Caco-2 (cell line): ENCODE results near the gene BTBD7. TPM values are rescaled to one million over a fixed set of nuclear protein-coding genes. Genes with fewer than 3 reads are reported as not detected.

ENCODE experiments used
- BruUV-seq: library from RNA; stranded (reverse); fragments of 400-500 nt; replicated peaks from 2 replicates; lab custom pipeline; 2021; lab: Mats Ljungman, UMichigan
- CTCF ChIA-PET: fragments of 300-600 bp; sonication (Branson Sonifier 250); formaldehyde crosslinking; loops from one replicate; lab custom pipeline; 2022; ENCODE audit warnings: antibody characterized with exemption; lab: Charles Lee
- POLR2A ChIA-PET: fragments of 300-600 bp; sonication (Branson Sonifier 250); formaldehyde crosslinking; loops from one replicate; lab custom pipeline; 2022; ENCODE audit warnings: antibody characterized with exemption; lab: Charles Lee
- DNase-seq, 2 experiments: peaks; one replicate each; pipeline versions ENCODE4 v3.0.0 to v3.0.0-alpha.2; 2020 to 2022
- H3K27me3 ChIP-seq: replicated peaks from 2 replicates; pipeline ENCODE4 v1.6.0; 2011; ENCODE audit warnings: low read length; ENCODE audit not compliant: control insufficient read depth, insufficient read depth
- H3K36me3 ChIP-seq: 2 replicates; pipeline ENCODE4 v1.5.1; 2011; ENCODE audit warnings: low read length; ENCODE audit not compliant: control insufficient read depth, insufficient read depth
- H3K4me1 ChIP-seq: fragments of 250-450 bp; sonication (Bioruptor Pico); 2 replicates; pipeline ENCODE4 v1.5.1; 2020; ENCODE audit warnings: mild to moderate bottlenecking
- H3K4me3 ChIP-seq: 2 replicates; pipeline ENCODE4 v1.5.1; 2011; ENCODE audit warnings: low read depth, mild to moderate bottlenecking, control low read depth, low read length
- H3K9me3 ChIP-seq: fragments of 250-450 bp; sonication (Bioruptor Pico); 2 replicates; pipeline ENCODE4 v1.5.1; 2020; ENCODE audit warnings: mild to moderate bottlenecking, moderate library complexity
- H3K27ac Mint-ChIP-seq: one replicate; pipeline ENCODE4 v1.8.0; 2022; ENCODE audit warnings: mixed read lengths; ENCODE audit not compliant: unreplicated experiment
- H3K27me3 Mint-ChIP-seq: one replicate; pipeline ENCODE4 v1.8.0; 2022; ENCODE audit warnings: mixed read lengths; ENCODE audit not compliant: insufficient read depth, unreplicated experiment
- H3K36me3 Mint-ChIP-seq: one replicate; pipeline ENCODE4 v1.8.0; 2022; ENCODE audit warnings: mild to moderate bottlenecking, mixed read lengths; ENCODE audit not compliant: insufficient read depth, unreplicated experiment
- H3K4me1 Mint-ChIP-seq: one replicate; pipeline ENCODE4 v1.8.0; 2022; ENCODE audit warnings: low read depth, mixed read lengths; ENCODE audit not compliant: unreplicated experiment
- H3K4me3 Mint-ChIP-seq: one replicate; pipeline ENCODE4 v1.8.0; 2022; ENCODE audit warnings: mild to moderate bottlenecking, moderate library complexity, mixed read lengths; ENCODE audit not compliant: unreplicated experiment
- H3K9me3 Mint-ChIP-seq: one replicate; pipeline ENCODE4 v1.8.0; 2022; ENCODE audit warnings: mixed read lengths; ENCODE audit not compliant: unreplicated experiment
- CTCF ChIP-seq, 2 experiments: fragments of 200-600 bp in 1 of 2; IDR thresholded peaks; 1 replicate in 1 of 2; 2 replicates in 1 of 2; pipeline versions ENCODE4 v1.5.1 to v1.8.0; 2011 to 2022; ENCODE audit warnings: antibody characterized with exemption in 1 of 2, control low read depth in 1 of 2, inconsistent platforms in 1 of 2, low read depth in 1 of 2, low read length in 1 of 2, mild to moderate bottlenecking in 1 of 2, moderate library complexity in 1 of 2; ENCODE audit not compliant: insufficient read depth in 1 of 2, severe bottlenecking in 1 of 2, unreplicated experiment in 1 of 2
- intact Hi-C: fragments of 100-400 bp; cut with micrococcal nuclease; formaldehyde crosslinking; loops from one replicate; pipeline ENCODE4 v1.10.0; 2022; ENCODE audit not compliant: unreplicated experiment
- total RNA-seq: library from RNA; stranded (reverse); gene quantifications from 2 replicates; pipeline ENCODE4 v1.2.3, GENCODE V29; 2022

The BTBD7 gene
- total RNA-seq, 1 experiment from 2014 or later, result 32.2 TPM

DNA sequence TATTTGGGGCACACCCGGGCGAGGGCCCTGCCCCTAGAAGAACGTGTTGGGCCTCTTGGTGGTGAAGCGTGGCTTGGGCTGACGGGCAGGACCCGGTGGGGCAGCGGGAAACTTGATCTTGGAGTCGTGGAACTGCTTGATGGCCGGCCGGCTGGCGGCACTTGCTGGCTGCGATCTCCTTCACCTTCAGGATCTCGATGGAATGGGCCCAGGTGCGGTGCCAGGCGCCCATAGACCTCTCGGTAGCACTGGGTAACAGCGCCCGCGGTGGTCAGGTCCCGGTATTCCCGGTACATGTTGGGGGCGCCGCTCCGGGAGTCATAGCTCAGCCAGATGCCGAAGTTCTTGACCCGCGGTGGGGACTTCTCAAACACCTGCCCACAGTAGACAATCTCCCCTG lies 109.3 kb downstream of the BTBD7 start:
- intact Hi-C loops, result no loop called here
- Histone ChIP-seq H3K4me3 (no peak overlapping the region), H3K9me3 (no peaks in the 10 kb centered on the region), H3K27me3 (no peaks in the 10 kb centered on the region), H3K36me3 (no peaks in the 10 kb centered on the region), H3K4me1 (no peaks in the 10 kb centered on the region)
- H3K27ac Mint-ChIP-seq, result no peak overlapping the region
- H3K27me3 Mint-ChIP-seq, result no peaks in the 10 kb centered on the region
- no peak for DNase-seq
- no peak overlapping the region for H3K4me3 Mint-ChIP-seq
- BruUV-seq, result no TSS peak
- no peaks in the 10 kb centered on the region for H3K9me3 Mint-ChIP-seq
- no peak for TF ChIP-seq CTCF (IDR thresholded peaks at IDR 0.05; ENCODE audit: insufficient read depth in 1 of 2, low read depth in 1 of 2, low read length in 1 of 2, severe bottlenecking in 1 of 2, unreplicated experiment in 1 of 2)
- ChIA-PET POLR2A (no interaction called here), CTCF (interaction anchor here (0.9 kb wide), 1 partner anchor 109 kb away, joined by 3 read pairs; no protein-coding TSS in a partner anchor)
- H3K36me3 Mint-ChIP-seq, result peaks cover 29% of the 10 kb centered on the region
- no peaks in the 10 kb centered on the region for H3K4me1 Mint-ChIP-seq

DNA sequence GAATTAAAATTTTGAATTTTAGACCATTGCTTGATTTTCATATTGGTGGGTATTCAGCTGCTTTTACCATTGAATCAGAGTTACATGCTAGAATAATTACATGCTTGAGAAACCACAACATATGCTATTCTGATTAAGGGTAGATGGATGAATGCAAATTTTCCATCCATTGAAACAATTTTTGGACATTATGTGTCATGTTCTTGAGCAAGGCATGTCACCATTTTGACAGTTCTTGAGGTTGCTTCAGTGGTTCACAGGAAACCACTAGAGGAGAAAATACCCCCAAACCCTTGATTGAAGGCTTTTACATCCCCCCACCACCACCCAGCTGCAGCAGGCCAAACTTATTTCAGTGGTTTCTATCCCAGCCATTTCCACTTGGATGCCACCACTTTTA lies 112.3 kb downstream of the BTBD7 start:
- H3K4me1 Mint-ChIP-seq, result no peaks in the 10 kb centered on the region
- ChIA-PET CTCF (no interaction called here), POLR2A (no interaction called here)
- DNase-seq, result no peak
- intact Hi-C loops, result no loop called here
- peaks cover 45% of the 10 kb centered on the region for H3K36me3 Mint-ChIP-seq
- no peaks in the 10 kb centered on the region for H3K36me3 ChIP-seq
- H3K27me3 Mint-ChIP-seq, result no peaks in the 10 kb centered on the region
- no peaks in the 10 kb centered on the region for H3K9me3 Mint-ChIP-seq
- no peak for TF ChIP-seq CTCF (IDR thresholded peaks at IDR 0.05; ENCODE audit: insufficient read depth in 1 of 2, low read depth in 1 of 2, low read length in 1 of 2, severe bottlenecking in 1 of 2, unreplicated experiment in 1 of 2)
- no peak overlapping the region for H3K4me3 ChIP-seq
- H3K27ac Mint-ChIP-seq, result no peak overlapping the region
- H3K4me1 ChIP-seq, result no peaks in the 10 kb centered on the region
- H3K27me3 ChIP-seq, result no peaks in the 10 kb centered on the region
- H3K4me3 Mint-ChIP-seq, result no peak overlapping the region
- H3K9me3 ChIP-seq, result no peaks in the 10 kb centered on the region
- BruUV-seq, result no TSS peak

- no TSS peak for BruUV-seq
- no peak overlapping the region for H3K4me3 Mint-ChIP-seq
- H3K27me3 Mint-ChIP-seq, result no peaks in the 10 kb centered on the region
- ChIA-PET POLR2A (no interaction called here), CTCF (interaction anchor here (0.9 to 1.4 kb wide), 9 partner anchors 12 to 400 kb away, joined by 3 to 33 read pairs (median 4); partner anchors contain the start of genes GON7, ITPK1, LYSET and MOAP1)
- no peak overlapping the region for H3K27ac Mint-ChIP-seq
- peak; percentile 47 to 77 for TF ChIP-seq CTCF (IDR thresholded peaks at IDR 0.05; ENCODE audit: insufficient read depth in 1 of 2, low read depth in 1 of 2, low read length in 1 of 2, severe bottlenecking in 1 of 2, unreplicated experiment in 1 of 2)
- Histone ChIP-seq H3K27me3 (no peaks in the 10 kb centered on the region), H3K36me3 (no peaks in the 10 kb centered on the region), H3K9me3 (no peaks in the 10 kb centered on the region), H3K4me1 (no peaks in the 10 kb centered on the region), H3K4me3 (no peak overlapping the region)
- intact Hi-C loops, result loop anchor here (1.0 kb wide), 2 partner anchors 34 to 106 kb away; partner anchors contain the start of gene LYSET
- peak; percentile 53 to 58 for DNase-seq
- H3K36me3 Mint-ChIP-seq, result peaks cover 49% of the 10 kb centered on the region
- H3K4me1 Mint-ChIP-seq, result no peaks in the 10 kb centered on the region
- no peaks in the 10 kb centered on the region for H3K9me3 Mint-ChIP-seq
Observed at GRCh38 chr14:93219103-93219726, 113.6 kb downstream of the BTBD7 start.
